HG03439 (cell line): ENCODE data around the gene ANKS1A.
"Not testable (repeated sequence)": the region's sequence is repeated elsewhere in the genome, so short reads cannot be mapped to it uniquely, and the experiment has no call there.

ENCODE experiments used
- ATAC-seq: cut with Tn5 transposase; IDR thresholded peaks from one replicate; pipeline ENCODE4 v1.9.1; 2021; ENCODE audit warnings: mild to moderate bottlenecking, moderate library complexity; ENCODE audit not compliant: unreplicated experiment

ANKS1A gene

DNA sequence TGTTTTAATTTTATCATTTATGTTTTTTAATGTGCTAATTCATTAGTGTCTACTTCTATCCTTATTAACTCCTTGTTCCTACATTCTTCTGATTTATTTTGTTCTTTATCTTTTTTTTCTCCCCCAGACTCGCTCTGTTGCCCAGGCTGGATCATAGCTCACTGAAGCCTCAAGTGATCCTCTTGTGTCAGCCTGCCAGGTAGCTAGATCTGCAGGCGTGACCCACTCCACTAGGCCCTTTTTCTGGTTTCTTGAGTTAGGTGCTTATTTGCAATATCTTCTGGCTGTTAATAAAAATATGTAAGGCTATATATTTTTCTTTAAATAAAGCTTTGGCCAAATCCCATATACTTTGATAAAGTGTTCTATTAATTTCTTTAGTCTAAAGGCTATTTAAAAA lies 4.1 kb upstream of the ANKS1A start:
- ATAC-seq = no peak

- not testable (repeated sequence) for ATAC-seq
Measured at GRCh38 chr6:34885837-34886236, 3.2 kb upstream of the ANKS1A start.

DNA sequence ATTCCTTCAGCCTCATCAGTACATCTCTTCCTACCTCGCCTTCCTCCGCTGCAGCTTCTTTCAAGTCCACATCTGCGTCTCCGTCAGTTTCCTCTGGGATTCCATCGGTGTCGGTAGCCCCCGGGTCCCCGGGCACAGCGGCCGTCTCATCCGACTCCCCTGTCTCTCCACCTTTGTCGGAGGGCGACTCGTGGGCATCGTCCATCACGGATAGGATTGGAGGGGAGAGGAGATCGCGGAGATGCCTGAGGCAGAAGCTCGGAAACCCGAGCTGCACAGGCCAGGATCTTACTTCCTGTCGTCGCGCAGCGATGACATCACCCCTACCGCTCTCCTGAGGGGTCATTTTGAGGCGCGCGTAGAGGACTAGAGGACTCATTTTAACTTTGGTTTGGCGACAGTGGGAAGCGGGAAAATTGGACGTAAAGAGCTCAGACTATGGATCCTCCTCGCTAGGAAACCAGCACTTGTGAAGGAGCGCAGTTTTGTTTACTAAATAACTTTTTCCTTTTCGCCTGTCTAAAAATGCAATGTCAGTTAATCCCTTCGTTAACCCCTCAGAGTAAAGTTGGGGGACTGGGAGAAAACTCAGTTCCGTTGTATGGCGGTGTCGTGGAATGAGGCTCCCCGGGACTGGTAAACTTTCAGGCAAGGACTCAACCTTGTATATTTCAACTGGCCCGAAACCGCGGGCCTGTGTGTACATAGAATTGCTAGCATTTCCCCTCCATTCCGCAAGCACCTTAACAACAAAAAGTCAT lies 1.1 kb upstream of the ANKS1A start, which contains the start of gene TAF11:
Gene TAF11 (minus strand): TSS at position 290 of the 761 bp plus-strand sequence. CDS start 85 bp downstream, at position 205.
- peak; percentile 88 for ATAC-seq

- ATAC-seq = no peak
Measured at GRCh38 chr6:34888514-34888856, 570 bp upstream of the ANKS1A start.

- ATAC-seq = no peak
Measured at GRCh38 chr6:34890533-34890925, 1.5 kb downstream of the ANKS1A start.

DNA sequence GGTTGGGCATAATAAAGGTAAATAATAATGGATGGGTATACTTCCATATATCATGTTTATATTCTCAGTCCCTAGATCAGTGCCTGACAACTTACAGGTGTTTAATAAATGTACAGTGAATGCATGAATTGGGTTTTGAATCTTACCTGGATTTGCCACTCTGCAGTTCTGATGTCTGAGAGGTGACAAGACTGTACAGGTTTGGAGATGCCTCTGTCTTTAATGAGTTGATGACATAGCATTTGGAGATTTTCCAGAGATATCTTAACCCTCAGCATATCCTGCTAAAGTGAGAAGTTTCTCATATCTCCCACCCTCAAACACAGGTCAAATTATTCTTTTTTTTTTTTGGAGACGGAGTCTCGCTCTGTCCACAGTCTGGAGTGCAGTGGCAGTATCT lies 2.2 kb downstream of the ANKS1A start:
- no peak for ATAC-seq

DNA sequence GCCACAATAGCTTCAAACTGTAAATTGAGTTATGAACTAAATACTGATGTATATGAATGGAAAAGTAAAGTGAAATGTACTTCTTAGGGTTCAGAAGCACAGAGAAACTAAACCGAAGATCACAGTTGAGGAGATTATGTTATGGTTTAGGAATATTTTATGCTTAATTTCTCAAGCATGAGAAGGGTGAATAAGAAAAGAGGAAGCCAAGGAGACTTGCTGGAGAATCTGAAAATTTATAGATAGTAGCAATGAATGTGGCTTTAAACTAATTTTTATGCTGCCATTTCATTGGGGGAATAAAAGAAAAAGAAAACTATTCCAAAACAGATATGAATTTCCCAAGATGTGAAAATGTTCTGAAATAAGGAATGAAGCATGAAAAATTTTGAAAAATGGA lies 5.6 kb downstream of the ANKS1A start:
- no peak for ATAC-seq

DNA sequence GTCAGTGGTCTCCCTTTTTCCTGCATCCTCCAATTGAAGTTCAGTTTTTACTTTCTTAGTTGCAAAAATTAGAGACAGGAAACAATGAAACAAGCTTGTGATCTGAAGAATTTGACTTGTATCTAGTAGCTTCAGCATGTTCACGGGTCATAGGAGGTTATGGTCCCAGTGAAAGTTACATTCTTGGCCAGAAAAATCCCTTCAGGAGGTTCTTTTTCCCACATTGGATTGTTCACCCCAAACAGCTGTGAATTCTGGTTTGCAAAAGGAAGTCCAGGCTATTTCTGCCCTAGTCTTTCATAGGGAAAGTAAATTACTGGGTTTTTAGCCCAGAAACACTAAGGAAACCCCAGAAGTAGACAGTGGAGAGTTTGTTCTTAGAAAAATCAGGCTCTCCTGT lies 8.1 kb downstream of the ANKS1A start:
- ATAC-seq = no peak

DNA sequence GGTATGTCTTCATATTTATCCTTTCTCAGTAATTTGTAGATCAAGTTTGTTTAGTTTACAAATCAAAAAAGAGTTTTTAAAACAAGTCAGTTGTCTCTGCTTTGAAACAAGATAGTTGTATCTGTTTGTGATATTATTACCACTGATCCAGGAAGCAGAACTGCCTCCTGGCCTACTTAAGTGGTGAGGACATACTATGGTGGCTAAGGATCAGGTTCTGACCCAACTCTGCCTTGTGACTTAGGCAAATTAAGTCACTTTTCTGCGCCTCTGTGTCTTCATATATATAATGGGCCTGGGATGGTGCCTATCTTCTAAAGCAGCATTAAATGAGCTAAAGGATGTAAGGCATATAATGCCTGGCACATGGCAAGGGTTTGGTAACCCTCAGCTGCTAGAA lies 8.7 kb downstream of the ANKS1A start:
- no peak for ATAC-seq

GRCh38 chr6:34899748-34900147 lies 10.7 kb downstream of the ANKS1A start:
- ATAC-seq = not testable (repeated sequence)

DNA sequence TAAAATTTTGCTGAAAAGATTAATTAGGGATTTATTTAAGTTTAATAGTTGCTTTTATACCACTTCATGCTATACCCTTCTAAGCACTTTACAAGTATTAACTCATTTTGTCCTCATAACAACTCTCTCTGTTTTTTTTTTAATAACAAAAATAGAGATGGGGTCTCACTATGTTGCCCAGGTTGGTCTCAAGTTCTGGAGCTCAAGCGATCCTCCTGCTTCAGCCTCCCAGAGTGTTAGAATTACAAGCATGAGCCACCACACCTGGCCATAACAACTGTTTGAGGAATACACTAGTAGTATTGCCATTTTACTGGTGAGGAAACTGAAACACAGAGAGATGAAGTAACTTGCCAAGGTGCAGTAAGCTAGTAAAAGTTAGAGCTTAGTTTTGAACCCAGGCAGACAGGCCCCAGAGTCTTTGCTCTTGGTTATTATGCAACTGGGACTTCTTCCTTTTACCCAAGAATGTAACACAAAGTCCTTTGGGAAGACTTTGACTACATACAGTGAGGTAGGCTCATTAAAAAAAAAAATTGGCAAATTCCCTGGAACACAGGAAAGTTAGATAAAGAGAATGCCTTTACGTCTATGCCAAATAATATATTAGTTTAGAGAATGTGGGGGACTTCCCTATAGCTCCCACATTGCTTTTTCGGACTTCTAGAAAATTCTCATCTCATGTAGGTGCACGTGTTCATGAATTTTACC lies 11.4 kb downstream of the ANKS1A start:
- ATAC-seq = no peak

GRCh38 chr6:34901930-34902329 lies 12.9 kb downstream of the ANKS1A start:
- no peak for ATAC-seq

- no peak for ATAC-seq
Measured at GRCh38 chr6:34904990-34905613, 16.0 kb downstream of the ANKS1A start.

DNA sequence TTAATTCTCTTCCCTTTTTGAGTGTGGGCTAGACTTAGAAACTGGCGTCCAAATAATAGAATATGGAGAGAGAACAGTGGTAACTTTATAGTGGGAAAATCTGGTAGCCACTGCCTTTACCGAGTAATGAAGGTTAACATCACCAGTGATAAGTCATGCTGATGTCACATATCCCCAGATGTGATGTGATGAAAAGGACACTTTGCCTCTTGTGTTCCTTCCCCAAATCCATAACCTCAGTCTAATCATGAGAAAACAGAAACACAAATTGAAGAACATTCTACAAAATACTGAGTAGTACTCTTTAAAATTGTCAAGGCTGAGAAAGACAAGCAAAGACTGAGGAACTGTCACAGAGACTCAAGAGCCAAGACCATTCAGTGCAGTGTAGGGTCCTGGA lies 17.8 kb downstream of the ANKS1A start:
- no peak for ATAC-seq

GRCh38 chr6:34908194-34908593 lies 19.1 kb downstream of the ANKS1A start:
- ATAC-seq = no peak

GRCh38 chr6:34909320-34909883 lies 20.3 kb downstream of the ANKS1A start:
- no peak for ATAC-seq

DNA sequence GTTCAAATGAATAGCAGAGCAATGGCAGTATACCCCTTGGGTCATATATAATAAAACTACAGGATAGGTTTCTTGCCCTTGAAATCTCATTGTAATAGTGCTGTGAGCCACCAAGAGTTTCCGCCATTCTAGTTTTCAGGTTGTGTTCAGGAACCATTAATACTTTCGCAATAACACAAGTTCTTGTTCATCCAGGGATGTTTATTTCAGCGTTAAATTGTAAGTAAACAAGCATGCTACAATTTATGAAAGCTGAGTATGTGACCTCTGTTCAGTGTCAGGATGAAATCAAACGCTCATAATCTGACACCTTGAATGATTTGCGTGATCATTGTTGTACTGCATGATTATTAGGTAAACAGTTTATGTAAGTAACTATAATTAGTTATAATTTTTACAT lies 22.8 kb downstream of the ANKS1A start:
- ATAC-seq = no peak

DNA sequence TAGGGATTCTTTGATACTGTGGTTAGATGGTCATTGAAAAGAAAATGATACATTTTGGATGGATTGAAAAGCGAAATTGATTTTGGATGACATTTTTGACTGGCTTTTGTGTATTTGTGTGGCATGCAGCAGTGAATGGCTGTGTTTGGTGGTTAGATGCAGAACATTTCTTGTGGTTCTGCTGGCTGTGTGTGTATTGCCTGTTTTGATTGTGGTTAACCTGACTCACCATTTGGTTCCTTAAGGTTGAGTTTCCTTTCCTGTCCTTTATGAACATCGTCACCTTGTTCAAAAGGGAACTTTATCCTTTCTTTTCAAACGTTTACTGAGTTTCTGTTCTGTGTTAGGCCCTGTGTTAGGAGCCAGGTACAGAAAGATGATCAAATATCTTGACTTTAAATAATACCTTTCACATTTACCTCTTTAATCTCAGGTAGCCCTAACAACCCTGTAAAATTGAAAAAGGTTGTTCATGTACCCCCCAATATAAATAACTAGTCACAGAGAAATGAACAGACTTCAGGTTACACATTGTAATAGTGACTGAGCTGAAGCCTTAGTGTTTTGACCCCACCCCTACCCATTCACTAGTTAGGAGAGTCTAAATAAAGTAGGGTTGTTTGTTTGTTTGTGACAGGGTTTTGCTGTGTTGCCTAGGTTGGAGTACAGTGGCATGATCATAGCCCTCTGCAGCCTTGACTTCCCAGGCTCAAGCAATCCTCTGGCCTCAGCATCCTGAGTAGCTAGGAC lies 23.8 kb downstream of the ANKS1A start:
- no peak for ATAC-seq

DNA sequence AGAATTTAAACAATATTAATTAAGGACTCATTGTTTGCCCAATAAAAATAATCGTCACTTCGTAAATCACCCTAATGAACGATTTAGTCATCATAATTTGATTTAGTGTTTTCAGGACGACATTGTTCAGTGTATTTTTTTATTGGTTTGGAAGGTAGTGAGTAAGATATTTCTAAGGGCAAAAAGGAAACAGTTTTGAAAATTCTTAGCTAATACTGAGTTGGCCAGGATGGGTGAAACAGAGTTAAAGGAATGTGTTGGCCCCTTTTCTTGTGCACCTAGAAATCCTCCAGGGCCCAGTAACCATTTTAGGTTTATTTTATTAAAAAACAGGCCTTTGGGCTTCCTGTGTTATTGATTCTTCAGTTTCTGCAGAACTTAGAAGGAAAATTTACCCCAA lies 25.3 kb downstream of the ANKS1A start:
- no peak for ATAC-seq

DNA sequence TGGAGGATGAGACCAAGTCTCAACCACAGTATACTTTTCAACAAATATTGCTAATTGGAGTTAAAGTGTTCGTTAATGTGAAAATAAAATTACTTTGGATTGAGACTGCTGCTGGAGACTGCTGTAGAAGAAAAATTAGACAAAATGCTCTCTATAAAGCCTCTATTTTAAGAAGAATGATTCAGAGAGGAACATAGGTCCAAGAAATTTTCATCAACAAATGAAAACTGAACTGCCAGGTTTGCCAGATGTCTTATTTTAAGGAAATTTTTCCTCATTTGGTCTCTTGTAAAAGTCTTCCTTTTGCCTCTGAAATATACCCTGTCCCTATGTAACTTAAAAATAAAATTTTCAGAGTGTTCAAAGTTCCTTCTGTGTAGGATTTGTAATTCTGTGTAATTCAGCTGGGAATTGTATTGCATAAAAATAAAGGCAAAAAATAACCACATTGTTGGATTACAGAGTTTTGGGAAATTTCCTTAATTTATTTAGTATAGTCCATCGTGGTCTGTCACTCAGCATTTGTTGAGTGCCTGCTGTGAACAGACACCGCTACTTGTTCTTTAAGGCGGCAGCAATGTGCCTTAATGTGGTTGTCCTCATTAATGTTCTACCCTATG lies 27.4 kb downstream of the ANKS1A start:
- ATAC-seq = no peak
